ENCODE results near the gene ZNF283. TPM values are rescaled to one million over a fixed set of nuclear protein-coding genes. Genes with fewer than 3 reads are reported as not detected.
"Not testable (repeated sequence)": the region's sequence is repeated elsewhere in the genome, so short reads cannot be mapped to it uniquely, and the experiment has no call there.

Gene ZNF283
- total RNA-seq, 1 donor from 2014 or later, result 12.7 TPM

- Histone ChIP-seq H3K36me3 (no peaks in the 10 kb centered on the region), H3K9me3 (no peaks in the 10 kb centered on the region), H3K27me3 (ENCODE audit: low read depth) (no peaks in the 10 kb centered on the region), H3K27ac (no peak overlapping the region), H3K4me3 (no peak overlapping the region), H3K4me1 (no peaks in the 10 kb centered on the region)
- intact Hi-C loops (cut with DNase I), result no loop called here
- DNase-seq (no peak), ATAC-seq (no peak)
- TF ChIP-seq, protein P1, sequence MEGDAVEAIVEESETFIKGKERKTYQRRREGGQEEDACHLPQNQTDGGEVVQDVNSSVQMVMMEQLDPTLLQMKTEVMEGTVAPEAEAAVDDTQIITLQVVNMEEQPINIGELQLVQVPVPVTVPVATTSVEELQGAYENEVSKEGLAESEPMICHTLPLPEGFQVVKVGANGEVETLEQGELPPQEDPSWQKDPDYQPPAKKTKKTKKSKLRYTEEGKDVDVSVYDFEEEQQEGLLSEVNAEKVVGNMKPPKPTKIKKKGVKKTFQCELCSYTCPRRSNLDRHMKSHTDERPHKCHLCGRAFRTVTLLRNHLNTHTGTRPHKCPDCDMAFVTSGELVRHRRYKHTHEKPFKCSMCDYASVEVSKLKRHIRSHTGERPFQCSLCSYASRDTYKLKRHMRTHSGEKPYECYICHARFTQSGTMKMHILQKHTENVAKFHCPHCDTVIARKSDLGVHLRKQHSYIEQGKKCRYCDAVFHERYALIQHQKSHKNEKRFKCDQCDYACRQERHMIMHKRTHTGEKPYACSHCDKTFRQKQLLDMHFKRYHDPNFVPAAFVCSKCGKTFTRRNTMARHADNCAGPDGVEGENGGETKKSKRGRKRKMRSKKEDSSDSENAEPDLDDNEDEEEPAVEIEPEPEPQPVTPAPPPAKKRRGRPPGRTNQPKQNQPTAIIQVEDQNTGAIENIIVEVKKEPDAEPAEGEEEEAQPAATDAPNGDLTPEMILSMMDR (IDR thresholded peaks at IDR 0.05), result no peak
These were observed 22.7 kb upstream of the ZNF283 start for GRCh38 chr19:43804432-43804831.

- H3K36me3 ChIP-seq; DNase-seq; ATAC-seq; H3K9me3 ChIP-seq; H3K27ac ChIP-seq; H3K4me1 ChIP-seq; H3K27me3 ChIP-seq (ENCODE audit: low read depth); H3K4me3 ChIP-seq; intact Hi-C loops (cut with DNase I): not testable (repeated sequence)
These were observed 20.7 kb upstream of the ZNF283 start for GRCh38 chr19:43806401-43806800.

- DNase-seq, result no peak
- intact Hi-C loops (cut with DNase I), result no loop called here
- Histone ChIP-seq H3K36me3 (no peaks in the 10 kb centered on the region), H3K27me3 (ENCODE audit: low read depth) (no peaks in the 10 kb centered on the region), H3K4me1 (no peaks in the 10 kb centered on the region), H3K27ac (no peak overlapping the region), H3K4me3 (no peak overlapping the region), H3K9me3 (no peaks in the 10 kb centered on the region)
- ATAC-seq, result no peak
- TF ChIP-seq, protein P1 (IDR thresholded peaks at IDR 0.05), result no peak
These were observed 20.3 kb upstream of the ZNF283 start for GRCh38 chr19:43806848-43807247.

DNA sequence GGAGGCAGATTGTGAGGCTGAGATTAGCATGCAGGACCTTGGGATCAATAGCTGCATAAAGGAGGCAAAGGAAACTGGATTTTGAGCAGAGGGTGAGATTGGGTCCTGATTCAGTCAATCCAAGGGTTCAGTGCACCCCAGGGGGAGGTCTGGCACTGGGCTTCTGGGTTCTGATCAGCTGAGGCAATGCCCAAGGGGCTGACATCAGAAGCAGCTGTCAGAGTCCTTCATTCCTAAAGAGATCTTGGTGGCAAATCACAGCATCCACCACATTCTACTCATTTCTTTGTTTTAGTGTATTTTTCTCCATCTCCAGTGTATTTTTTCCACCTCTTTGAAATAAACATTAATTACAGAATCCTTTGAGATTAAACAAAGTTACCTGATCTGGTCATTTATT, 19.5 kb upstream of the ZNF283 start:
- H3K4me3 ChIP-seq, result no peak overlapping the region
- TF ChIP-seq, protein P1 (IDR thresholded peaks at IDR 0.05), result no peak
- no peak overlapping the region for H3K27ac ChIP-seq
- DNase-seq (no peak), ATAC-seq (no peak)
- intact Hi-C loops (cut with DNase I), result no loop called here
- no peaks in the 10 kb centered on the region for H3K27me3 ChIP-seq (ENCODE audit: low read depth)
- H3K9me3 ChIP-seq, result no peaks in the 10 kb centered on the region
- no peaks in the 10 kb centered on the region for H3K36me3 ChIP-seq
- H3K4me1 ChIP-seq, result no peaks in the 10 kb centered on the region

- DNase-seq (no peak), ATAC-seq (peak in 1 of 2 donors; percentile 57)
- Histone ChIP-seq H3K4me3 (no peak overlapping the region), H3K36me3 (no peaks in the 10 kb centered on the region), H3K4me1 (no peaks in the 10 kb centered on the region), H3K27ac (no peak overlapping the region), H3K9me3 (no peaks in the 10 kb centered on the region), H3K27me3 (ENCODE audit: low read depth) (no peaks in the 10 kb centered on the region)
- intact Hi-C loops (cut with DNase I), result no loop called here
- TF ChIP-seq, protein P1 (IDR thresholded peaks at IDR 0.05), result peak; percentile 65
These were observed 17.1 kb upstream of the ZNF283 start for GRCh38 chr19:43809762-43810696.

- no peak for DNase-seq
- H3K27me3 ChIP-seq (ENCODE audit: low read depth), result no peaks in the 10 kb centered on the region
- ATAC-seq, result peak in 1 of 2 donors; percentile 48
- no peak overlapping the region for H3K4me3 ChIP-seq
- TF ChIP-seq, protein P1 (IDR thresholded peaks at IDR 0.05), result no peak
- no peaks in the 10 kb centered on the region for H3K9me3 ChIP-seq
- H3K27ac ChIP-seq, result no peak overlapping the region
- intact Hi-C loops (cut with DNase I), result no loop called here
- H3K4me1 ChIP-seq, result no peaks in the 10 kb centered on the region
- H3K36me3 ChIP-seq, result no peaks in the 10 kb centered on the region
These were observed 15.3 kb upstream of the ZNF283 start for GRCh38 chr19:43811837-43812236.
